ENCODE data around the gene ESPL1. TPM values are rescaled to one million over a fixed set of nuclear protein-coding genes. Genes with fewer than 3 reads are reported as not detected.

ESPL1 gene
- total and polyA plus RNA-seq, 2 of the 8 experiments (the other 6 are each of a cell fraction or from before 2014, with no cell fraction given), result 31.8 to 52.7 TPM

DNA sequence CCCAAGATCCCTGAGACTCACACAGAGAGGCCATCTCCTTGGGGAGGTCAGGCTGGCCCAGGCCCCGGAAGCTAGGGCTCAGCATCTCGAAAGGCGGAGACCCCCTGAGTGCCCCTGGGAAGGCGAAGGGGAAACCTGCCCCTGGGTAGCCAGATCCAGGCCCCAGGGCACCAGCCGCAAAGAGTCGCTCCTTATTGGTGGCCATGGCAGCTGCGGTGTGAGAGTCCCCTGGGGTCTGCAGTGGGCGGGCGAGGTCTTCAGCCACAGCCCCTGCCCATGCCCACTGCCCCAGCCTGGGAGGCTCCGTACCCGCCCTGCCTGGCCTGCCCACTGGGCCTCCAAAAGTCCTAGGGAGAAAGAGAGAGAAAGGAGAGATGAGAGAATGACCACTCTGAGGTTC lies 40.8 kb upstream of the ESPL1 start:
- H3K4me1 ChIP-seq (replicated peaks in 1 of 4; ENCODE audit: control insufficient read depth in 3 of 4, insufficient read depth in 4 of 4, low read length in 3 of 4), result peaks cover 35 to 60% (median 41%) of the 10 kb centered on the region in 4 experiments
- no peak for DNase-seq (ENCODE audit: low read depth in 1 of 2, low spot score in 2 of 2)
- TF ChIP-seq EP300 (IDR thresholded peaks at IDR 0.05; ENCODE audit: borderline replicate concordance in 1 of 2, low read depth in 2 of 2, low read length in 2 of 2) (no peak), RNF2 (IDR thresholded peaks at IDR 0.05; ENCODE audit: borderline replicate concordance, low read depth, low read length, missing control alignments, poor library complexity, severe bottlenecking) (no peak), CHD2 (IDR thresholded peaks at IDR 0.05; ENCODE audit: low read length) (no peak)

More for the DNA sequence above, 40.8 kb upstream of the ESPL1 start:
- Histone ChIP-seq H3K9me3 (ENCODE audit: insufficient read depth in 2 of 2, low read depth in 1 of 2, low read length in 1 of 2) (no peaks in the 10 kb centered on the region), H4K8ac (ENCODE audit: extremely low read depth, insufficient read depth, low read length) (no peak overlapping the region), H4K20me1 (replicated peaks in 1 of 2; ENCODE audit: control insufficient read depth in 1 of 2, insufficient read depth in 2 of 2, low read length in 2 of 2) (no peaks in the 10 kb centered on the region), H3K18ac (ENCODE audit: extremely low read depth, low read length) (no peak overlapping the region), H3K56ac (replicated peaks; ENCODE audit: insufficient read length, low read depth, low read length) (no peak overlapping the region), H4K5ac (ENCODE audit: insufficient read length, low read depth, low read length) (no peak overlapping the region), H3K4me2 (ENCODE audit: insufficient read depth in 1 of 2, low read depth in 2 of 2, low read length in 2 of 2) (no peak overlapping the region), H2BK5ac (ENCODE audit: low read depth, low read length) (no peak overlapping the region; the same call in 1 of the 2 replicates), H3K14ac (ENCODE audit: insufficient read length) (no peak overlapping the region), H2BK12ac (ENCODE audit: low read depth, low read length) (no peak overlapping the region), H3K4ac (replicated peaks; ENCODE audit: insufficient read length, low read depth, low read length) (no peak overlapping the region), H3K23ac (ENCODE audit: insufficient read length) (no peak overlapping the region), H3K9ac (replicated peaks in 1 of 4; ENCODE audit: extremely low read depth in 1 of 4, low read depth in 3 of 4, low read length in 3 of 4) (no peak overlapping the region), H2BK20ac (ENCODE audit: low read length) (no peak overlapping the region), H2AK5ac (ENCODE audit: low read depth, low read length) (no peak overlapping the region), H3K79me2 (ENCODE audit: control insufficient read depth in 1 of 2, insufficient read depth in 2 of 2, low read length in 2 of 2) (peaks cover 0 to 13% of the 10 kb centered on the region in 2 experiments; a peak in 1 of 4 replicates), H2BK120ac (replicated peaks; ENCODE audit: low read depth, low read length) (no peak overlapping the region), H2AFZ (ENCODE audit: low read length) (no peak overlapping the region), H2BK15ac (ENCODE audit: low read length) (no peak overlapping the region), H3K27me3 (replicated peaks in 1 of 4; ENCODE audit: control insufficient read depth in 3 of 4, extremely low read depth in 1 of 4, insufficient read depth in 3 of 4, low read length in 3 of 4) (no peaks in the 10 kb centered on the region), H3K23me2 (ENCODE audit: low read depth, low read length) (peaks cover 10% of the 10 kb centered on the region), H3K36me3 (ENCODE audit: control insufficient read depth in 2 of 4, insufficient read depth in 4 of 4, low read length in 3 of 4) (no peaks in the 10 kb centered on the region; a peak in 1 of 8 replicates), H3K79me1 (ENCODE audit: low read depth, low read length) (no peaks in the 10 kb centered on the region), H3K4me3 (ENCODE audit: extremely low read depth in 1 of 4, insufficient read depth in 2 of 4, low read depth in 3 of 4, low read length in 4 of 4) (no peak overlapping the region), H3K27ac (ENCODE audit: low read depth, low read length) (no peak overlapping the region), H4K91ac (replicated peaks; ENCODE audit: insufficient read length, low read length) (no peak overlapping the region)
- ChIA-PET CTCF (ENCODE audit: partially characterized antibody) (interaction anchor here (7.3 to 23.5 kb wide), 3 partner anchors 14 to 35 kb away, joined by 44 to 654 read pairs (median 535); partner anchors contain the start of genes ESPL1 and ITGB7), POLR2A (ENCODE audit: partially characterized antibody) (interaction anchor here (1.3 to 12.4 kb wide), 2 partner anchors 8 to 24 kb away, joined by 3 to 151 read pairs; a partner anchor contains a TSS)
- FAIRE-seq, result no peak
- 90% methylated on average over 11 of the region's 11 CpGs; no CpG with 5 or more reads in 1 of the 2 experiments for WGBS, 2 experiments (ENCODE audit: extremely low coverage in 1 of 2, insufficient coverage in 1 of 2, insufficient read length in 1 of 2, insufficient replicate concordance in 2 of 2, low coverage in 1 of 2, low lambda C conversion rate in 2 of 2, missing lambda C conversion rate in 1 of 2)
